HepG2 (cell line): Measurements from ENCODE around the gene AP3D1. TPM values are rescaled to one million over a fixed set of nuclear protein-coding genes. Genes with fewer than 3 reads are reported as not detected.

Source experiments
- ATF7-NPFF ChIP-seq: sonication (generic); formaldehyde crosslinking; IDR thresholded peaks from 2 replicates; pipeline ENCODE4 v1.8.1; 2023; ENCODE audit warnings: mild to moderate bottlenecking, low read depth, missing genetic modification reagents, moderate library complexity
- BRD4 ChIP-seq: sonication (generic); formaldehyde crosslinking; IDR thresholded peaks from 2 replicates; pipeline ENCODE4 v1.4.0; 2020; ENCODE audit warnings: missing genetic modification reagents
- KLF6 ChIP-seq: IDR thresholded peaks from 2 replicates; pipeline ENCODE4 v1.8.0; 2016; ENCODE audit warnings: missing biosample characterization, missing genetic modification reagents
- MAFF ChIP-seq: IDR thresholded peaks from 2 replicates; pipeline ENCODE4 v1.6.1; 2011; ENCODE audit warnings: low read depth, low read length, improper control_type of control experiment
- NFE2L2 ChIP-seq: fragments of 150-350 bp; IDR thresholded peaks from 2 replicates; pipeline ENCODE4 v1.6.1; 2014; ENCODE audit warnings: low read length
- NR2F1 ChIP-seq, 2 experiments: fragments of 450-650 bp in 1 of 2; formaldehyde crosslinking in 1 of 2; IDR thresholded peaks; 2 replicates each; pipeline versions ENCODE4 v1.5.0 to v1.6.1; 2016 to 2020; ENCODE audit warnings: mild to moderate bottlenecking in 1 of 2, missing compliant biosample characterization in 1 of 2, missing genetic modification reagents in 1 of 2, moderate library complexity in 1 of 2
- NR2F2 ChIP-seq: IDR thresholded peaks from 2 replicates; pipeline ENCODE4 v1.6.1; 2012; ENCODE audit warnings: low read depth, inconsistent platforms, borderline replicate concordance
- THAP8 ChIP-seq: sonication (generic); formaldehyde crosslinking; IDR thresholded peaks from 2 replicates; pipeline ENCODE4 v1.5.1; 2020; ENCODE audit warnings: missing genetic modification reagents, mild to moderate bottlenecking, borderline replicate concordance
- ZBTB20 ChIP-seq: sonication (generic); formaldehyde crosslinking; IDR thresholded peaks from 2 replicates; pipeline ENCODE4 v1.8.1; 2023; ENCODE audit warnings: missing genetic modification reagents, low read depth, mild to moderate bottlenecking, borderline replicate concordance
- ZMYM3 ChIP-seq: sonication (generic); formaldehyde crosslinking; IDR thresholded peaks from 2 replicates; pipeline ENCODE4 v1.5.1; 2020; ENCODE audit warnings: mild to moderate bottlenecking, missing genetic modification reagents
- ZNF253 ChIP-seq: sonication (generic); formaldehyde crosslinking; IDR thresholded peaks from 2 replicates; pipeline ENCODE4 v1.8.0; 2022; ENCODE audit warnings: mild to moderate bottlenecking, missing genetic modification reagents, borderline replicate concordance
- ZNF275 ChIP-seq: sonication (generic); formaldehyde crosslinking; IDR thresholded peaks from 2 replicates; pipeline ENCODE4 v1.8.0; 2022; ENCODE audit warnings: missing genetic modification reagents, mild to moderate bottlenecking, inconsistent platforms, borderline replicate concordance
- ZNF556 ChIP-seq: sonication (generic); formaldehyde crosslinking; IDR thresholded peaks from 2 replicates; pipeline ENCODE4 v1.4.0; 2020; ENCODE audit warnings: mild to moderate bottlenecking, missing genetic modification reagents, borderline replicate concordance
- ZNF609 ChIP-seq: sonication (generic); formaldehyde crosslinking; IDR thresholded peaks from 2 replicates; pipeline ENCODE4 v1.4.0; 2020; ENCODE audit warnings: mild to moderate bottlenecking, missing genetic modification reagents, borderline replicate concordance
- ZNF768 ChIP-seq: sonication (generic); formaldehyde crosslinking; IDR thresholded peaks from 2 replicates; pipeline ENCODE4 v1.4.0; 2020; ENCODE audit warnings: missing genetic modification reagents
- ZSCAN25 ChIP-seq: sonication (generic); formaldehyde crosslinking; IDR thresholded peaks from 2 replicates; pipeline ENCODE4 v1.8.0; 2022; ENCODE audit warnings: mild to moderate bottlenecking, missing genetic modification reagents
- polyA plus RNA-seq, 8 experiments: library from polyadenylated mRNA; depleted of rRNA in 3 of 8; stranded (reverse) in 7 of 8; unstranded in 1 of 8; fragments of >200 nt; fragmentation: Illumina TruSeq in 4 of 8; extraction: Trizol in 4 of 8; gene quantifications; 2 replicates each; pipeline versions ENCODE4 v1.2.1 to v1.2.3, GENCODE V29; 2011 to 2016; ENCODE audit warnings: low read depth in 4 of 8, missing spikeins in 1 of 8, mixed read lengths in 1 of 8; ENCODE audit not compliant: insufficient read depth in 1 of 8
- total RNA-seq, 5 experiments: library from RNA; depleted of rRNA; stranded (reverse); fragments of >200 nt; fragmentation: Illumina TruSeq; extraction: Trizol; gene quantifications; 2 replicates each; pipeline ENCODE4 v1.2.3, GENCODE V29; 2016; ENCODE audit warnings: low read depth in 1 of 5
- TF ChIP-seq, protein P1 (sequence below): sonication (generic); formaldehyde crosslinking; IDR thresholded peaks from 2 replicates; pipeline ENCODE4 v1.4.0; 2020; ENCODE audit warnings: missing genetic modification reagents

AP3D1 gene
- total and polyA plus RNA-seq, 2 of the 13 experiments (the other 11 are each of a cell fraction or from before 2014, with no cell fraction given), result 68.0 to 82.6 TPM

GRCh38 chr19:2171349-2172145 is 20.2 kb upstream of the AP3D1 start (continued):
- TF ChIP-seq ZNF609 (CRISPR knock-in tag) (peak; percentile 65; the same call in 1 of the 2 replicates), MAFF (no peak), ZNF275 (CRISPR knock-in tag) (no peak), THAP8 (CRISPR knock-in tag) (no peak), ATF7-NPFF (CRISPR knock-in tag) (no peak), BRD4 (CRISPR knock-in tag) (no peak), ZNF253 (CRISPR knock-in tag) (no peak), ZBTB20 (CRISPR knock-in tag) (no peak), ZNF768 (CRISPR knock-in tag) (peak; percentile 11; the same call in 1 of the 2 replicates), NR2F2 (no peak; the same call in 1 of the 2 replicates), NR2F1 (CRISPR knock-in tag; IDR thresholded peaks at IDR 0.05) (peak in 1 of 2 experiments; percentile 16; a peak in 1 of 4 replicates), KLF6 (CRISPR knock-in tag) (no peak), NFE2L2 (no peak), ZMYM3 (CRISPR knock-in tag) (peak; percentile 24; the same call in 1 of the 2 replicates), ZNF556 (CRISPR knock-in tag) (peak; percentile 71; the same call in 1 of the 2 replicates), ZSCAN25 (CRISPR knock-in tag) (no peak)
- TF ChIP-seq, protein P1, sequence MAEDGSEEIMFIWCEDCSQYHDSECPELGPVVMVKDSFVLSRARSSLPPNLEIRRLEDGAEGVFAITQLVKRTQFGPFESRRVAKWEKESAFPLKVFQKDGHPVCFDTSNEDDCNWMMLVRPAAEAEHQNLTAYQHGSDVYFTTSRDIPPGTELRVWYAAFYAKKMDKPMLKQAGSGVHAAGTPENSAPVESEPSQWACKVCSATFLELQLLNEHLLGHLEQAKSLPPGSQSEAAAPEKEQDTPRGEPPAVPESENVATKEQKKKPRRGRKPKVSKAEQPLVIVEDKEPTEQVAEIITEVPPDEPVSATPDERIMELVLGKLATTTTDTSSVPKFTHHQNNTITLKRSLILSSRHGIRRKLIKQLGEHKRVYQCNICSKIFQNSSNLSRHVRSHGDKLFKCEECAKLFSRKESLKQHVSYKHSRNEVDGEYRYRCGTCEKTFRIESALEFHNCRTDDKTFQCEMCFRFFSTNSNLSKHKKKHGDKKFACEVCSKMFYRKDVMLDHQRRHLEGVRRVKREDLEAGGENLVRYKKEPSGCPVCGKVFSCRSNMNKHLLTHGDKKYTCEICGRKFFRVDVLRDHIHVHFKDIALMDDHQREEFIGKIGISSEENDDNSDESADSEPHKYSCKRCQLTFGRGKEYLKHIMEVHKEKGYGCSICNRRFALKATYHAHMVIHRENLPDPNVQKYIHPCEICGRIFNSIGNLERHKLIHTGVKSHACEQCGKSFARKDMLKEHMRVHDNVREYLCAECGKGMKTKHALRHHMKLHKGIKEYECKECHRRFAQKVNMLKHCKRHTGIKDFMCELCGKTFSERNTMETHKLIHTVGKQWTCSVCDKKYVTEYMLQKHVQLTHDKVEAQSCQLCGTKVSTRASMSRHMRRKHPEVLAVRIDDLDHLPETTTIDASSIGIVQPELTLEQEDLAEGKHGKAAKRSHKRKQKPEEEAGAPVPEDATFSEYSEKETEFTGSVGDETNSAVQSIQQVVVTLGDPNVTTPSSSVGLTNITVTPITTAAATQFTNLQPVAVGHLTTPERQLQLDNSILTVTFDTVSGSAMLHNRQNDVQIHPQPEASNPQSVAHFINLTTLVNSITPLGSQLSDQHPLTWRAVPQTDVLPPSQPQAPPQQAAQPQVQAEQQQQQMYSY (CRISPR knock-in tag), result no peak
